ENCODE results near the gene KIFC3. TPM values are rescaled to one million over a fixed set of nuclear protein-coding genes. Genes with fewer than 3 reads are reported as not detected.

Gene KIFC3
- total and polyA plus RNA-seq, 2 of the 8 experiments (the other 6 are each of a cell fraction or from before 2014, with no cell fraction given) = 2.1 to 7.1 TPM

DNA sequence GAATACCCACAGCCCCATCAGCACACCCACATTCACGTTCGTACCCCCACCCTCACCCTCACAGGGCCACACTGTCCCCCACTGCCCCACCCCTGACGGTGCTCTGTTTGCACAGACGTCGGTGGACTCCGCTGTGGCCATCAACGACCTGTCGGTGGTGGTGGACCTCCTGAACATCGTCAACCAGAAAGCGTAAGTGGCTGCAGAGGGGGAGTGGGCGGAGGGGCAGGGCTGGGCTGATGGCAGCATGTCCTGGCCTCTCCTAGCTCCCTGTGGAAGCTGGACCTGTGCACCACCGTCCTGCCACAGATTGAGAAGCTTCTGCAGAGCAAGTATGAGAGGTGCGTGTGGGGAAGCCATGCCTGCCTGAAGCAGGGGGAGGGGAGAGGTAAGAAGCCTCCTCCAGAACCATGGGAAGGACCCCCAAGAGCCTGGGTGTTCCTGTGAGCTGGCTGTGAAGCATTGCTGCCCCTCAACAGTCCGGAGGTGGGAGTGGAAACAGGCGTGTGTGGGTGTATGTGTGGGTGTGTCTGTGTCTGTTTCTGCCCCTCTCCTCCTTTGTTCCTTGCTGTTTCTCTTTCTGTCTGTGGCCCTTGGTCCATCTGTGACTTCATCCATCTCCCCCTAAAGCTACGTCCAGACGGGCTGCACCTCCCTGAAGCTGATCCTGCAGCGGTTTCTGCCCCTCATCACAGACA lies 46.4 kb downstream of the KIFC3 start:
- Histone ChIP-seq H3K4me3 (ENCODE audit: extremely low read depth in 1 of 4, insufficient read depth in 2 of 4, low read depth in 3 of 4, low read length in 4 of 4) (no peak overlapping the region), H2AFZ (ENCODE audit: low read length) (no peak overlapping the region), H3K14ac (ENCODE audit: insufficient read length) (no peak overlapping the region), H3K9me3 (ENCODE audit: insufficient read depth in 2 of 2, low read depth in 1 of 2, low read length in 1 of 2) (no peaks in the 10 kb centered on the region), H3K4me1 (replicated peaks in 1 of 4; ENCODE audit: control insufficient read depth in 3 of 4, insufficient read depth in 4 of 4, low read length in 3 of 4) (peaks cover 0 to 12% (median 5%) of the 10 kb centered on the region in 4 experiments; a peak in 4 of 7 replicates), H4K5ac (ENCODE audit: insufficient read length, low read depth, low read length) (no peak overlapping the region), H3K27me3 (replicated peaks in 1 of 4; ENCODE audit: control insufficient read depth in 3 of 4, extremely low read depth in 1 of 4, insufficient read depth in 3 of 4, low read length in 3 of 4) (no peaks in the 10 kb centered on the region), H3K23me2 (ENCODE audit: low read depth, low read length) (no peaks in the 10 kb centered on the region), H2BK12ac (ENCODE audit: low read depth, low read length) (no peak overlapping the region), H2AK5ac (ENCODE audit: low read depth, low read length) (no peak overlapping the region), H3K27ac (ENCODE audit: low read depth, low read length) (no peak overlapping the region), H3K23ac (ENCODE audit: insufficient read length) (no peak overlapping the region), H3K9ac (replicated peaks in 1 of 4; ENCODE audit: extremely low read depth in 1 of 4, low read depth in 3 of 4, low read length in 3 of 4) (no peak overlapping the region), H4K91ac (replicated peaks; ENCODE audit: insufficient read length, low read length) (no peak overlapping the region), H2BK15ac (ENCODE audit: low read length) (no peak overlapping the region), H3K18ac (ENCODE audit: extremely low read depth, low read length) (no peak overlapping the region), H3K4ac (replicated peaks; ENCODE audit: insufficient read length, low read depth, low read length) (no peak overlapping the region), H2BK5ac (ENCODE audit: low read depth, low read length) (no peak overlapping the region), H4K8ac (ENCODE audit: extremely low read depth, insufficient read depth, low read length) (no peak overlapping the region), H2BK20ac (ENCODE audit: low read length) (no peak overlapping the region), H3K79me1 (ENCODE audit: low read depth, low read length) (no peaks in the 10 kb centered on the region), H3K79me2 (ENCODE audit: control insufficient read depth in 1 of 2, insufficient read depth in 2 of 2, low read length in 2 of 2) (no peaks in the 10 kb centered on the region), H3K4me2 (ENCODE audit: insufficient read depth in 1 of 2, low read depth in 2 of 2, low read length in 2 of 2) (no peak overlapping the region), H2BK120ac (replicated peaks; ENCODE audit: low read depth, low read length) (no peak overlapping the region), H3K56ac (replicated peaks; ENCODE audit: insufficient read length, low read depth, low read length) (no peak overlapping the region), H4K20me1 (replicated peaks in 1 of 2; ENCODE audit: control insufficient read depth in 1 of 2, insufficient read depth in 2 of 2, low read length in 2 of 2) (peaks cover 4 to 7% of the 10 kb centered on the region in 2 experiments), H3K36me3 (ENCODE audit: control insufficient read depth in 2 of 4, insufficient read depth in 4 of 4, low read length in 3 of 4) (peaks cover 0 to 12% (median 5%) of the 10 kb centered on the region in 4 experiments; a peak in 5 of 8 replicates)
- no peak for DNase-seq (ENCODE audit: low read depth in 1 of 2, low spot score in 2 of 2)
- POLR2A ChIA-PET (ENCODE audit: partially characterized antibody) = interaction anchor here (2.5 kb wide), 1 partner anchor 21 kb away, joined by 9 read pairs; the partner anchor contains the start of gene KATNB1
- FAIRE-seq = no peak
- 87% methylated on average over 18 of the region's 18 CpGs; no CpG with 5 or more reads in 1 of the 2 experiments for WGBS, 2 experiments (ENCODE audit: extremely low coverage in 1 of 2, insufficient coverage in 1 of 2, insufficient read length in 1 of 2, insufficient replicate concordance in 2 of 2, low coverage in 1 of 2, low lambda C conversion rate in 2 of 2, missing lambda C conversion rate in 1 of 2)
- CTCF ChIA-PET (ENCODE audit: partially characterized antibody) = interaction anchor here (0.9 to 4.4 kb wide), 24 partner anchors 8 to 258 kb away, joined by 3 to 24 read pairs (median 5); partner anchors contain the start of gene KATNB1
- TF ChIP-seq SP2 (IDR thresholded peaks at IDR 0.05; ENCODE audit: low read length) (no peak), GABPA (IDR thresholded peaks at IDR 0.05; ENCODE audit: borderline replicate concordance, insufficient read depth, low read length) (no peak), CTCF (IDR thresholded peaks at IDR 0.05; ENCODE audit: control extremely low read depth in 1 of 3, insufficient read depth in 1 of 3, low read depth in 1 of 3, low read length in 3 of 3) (no peak), ZNF274 (IDR thresholded peaks at IDR 0.05; ENCODE audit: borderline replicate concordance, extremely low read depth, low read length) (no peak), RBBP5 (IDR thresholded peaks at IDR 0.05; ENCODE audit: borderline replicate concordance, low read depth, low read length) (no peak), SP1 (IDR thresholded peaks at IDR 0.05; ENCODE audit: low read depth, low read length) (no peak), SRF (IDR thresholded peaks at IDR 0.05; ENCODE audit: low read depth, low read length) (no peak), RXRA (IDR thresholded peaks at IDR 0.05; ENCODE audit: insufficient read depth, low read depth, low read length) (no peak), BCL11A (IDR thresholded peaks at IDR 0.05; ENCODE audit: low read depth in 2 of 2, low read length in 2 of 2) (no peak), BACH1 (IDR thresholded peaks at IDR 0.05; ENCODE audit: low read length) (no peak)
